Activated T-cell treated with anti-CD3 and anti-CD28 coated beads, Interleukin-2, amount 50 U/mL, for 24 hours (primary cell): Measurements from ENCODE around the gene CCDC12.

Source experiments
- DNase-seq: peaks from one replicate; pipeline ENCODE4 v3.0.0-alpha.2; 2020
- H3K27ac Mint-ChIP-seq: 2 replicates; pipeline ENCODE4 v1.8.0; 2020; ENCODE audit warnings: mild to moderate bottlenecking, mixed read lengths
- H3K27me3 Mint-ChIP-seq: 2 replicates; pipeline ENCODE4 v1.8.0; 2020; ENCODE audit warnings: mixed read lengths
- H3K36me3 Mint-ChIP-seq: 2 replicates; pipeline ENCODE4 v1.8.0; 2020; ENCODE audit warnings: low read depth, mixed read lengths
- H3K4me1 Mint-ChIP-seq: 2 replicates; pipeline ENCODE4 v1.8.0; 2020; ENCODE audit warnings: low read depth, mixed read lengths
- H3K4me3 Mint-ChIP-seq: 2 replicates; pipeline ENCODE4 v1.8.0; 2020; ENCODE audit warnings: mild to moderate bottlenecking, moderate library complexity, mixed read lengths
- H3K9me3 Mint-ChIP-seq: 2 replicates; pipeline ENCODE4 v1.8.0; 2020; ENCODE audit warnings: mixed read lengths

Gene CCDC12

GRCh38 chr3:46897829-46898320 is 78.7 kb downstream of the CCDC12 start:
- peaks cover 41% of the 10 kb centered on the region for H3K27me3 Mint-ChIP-seq
- H3K4me3 Mint-ChIP-seq, result no peak overlapping the region
- no peak for DNase-seq
- H3K27ac Mint-ChIP-seq, result no peak overlapping the region
- H3K9me3 Mint-ChIP-seq, result no peaks in the 10 kb centered on the region
- no peaks in the 10 kb centered on the region for H3K36me3 Mint-ChIP-seq
- peaks cover 8% of the 10 kb centered on the region for H3K4me1 Mint-ChIP-seq

- H3K9me3 Mint-ChIP-seq, result no peaks in the 10 kb centered on the region
- peaks cover 16% of the 10 kb centered on the region for H3K4me1 Mint-ChIP-seq
- no peak overlapping the region for H3K27ac Mint-ChIP-seq
- no peaks in the 10 kb centered on the region for H3K36me3 Mint-ChIP-seq
- no peak overlapping the region for H3K4me3 Mint-ChIP-seq
- DNase-seq, result no peak
- H3K27me3 Mint-ChIP-seq, result peaks cover 50% of the 10 kb centered on the region
Measured at GRCh38 chr3:46897031-46897430, 79.5 kb downstream of the CCDC12 start.

- Mint-ChIP-seq H3K27me3 (peaks cover 56% of the 10 kb centered on the region), H3K27ac (no peak overlapping the region), H3K4me3 (no peak overlapping the region), H3K36me3 (no peaks in the 10 kb centered on the region), H3K9me3 (no peaks in the 10 kb centered on the region), H3K4me1 (peaks cover 17% of the 10 kb centered on the region)
- no peak for DNase-seq
Measured at GRCh38 chr3:46896386-46896785, 80.2 kb downstream of the CCDC12 start.

DNA sequence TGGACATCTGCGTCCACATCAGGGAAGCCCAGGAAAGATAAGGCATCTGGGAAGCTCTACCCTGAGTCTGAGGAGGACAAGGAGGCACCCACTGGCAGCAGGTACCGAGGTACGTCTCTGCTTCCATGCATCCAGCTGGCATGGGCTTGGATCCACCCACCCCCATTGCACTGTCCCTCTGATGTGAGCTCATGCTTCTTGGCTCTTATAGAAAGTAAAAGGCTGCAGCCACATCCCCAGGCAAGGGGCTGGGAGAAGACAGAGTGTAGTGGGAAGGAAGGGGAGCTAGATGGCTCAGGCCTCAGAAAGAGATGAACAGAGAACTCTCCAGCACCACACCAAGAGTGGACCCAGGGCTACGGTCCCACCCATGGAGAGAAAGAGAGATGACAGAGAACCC is 80.8 kb downstream of the CCDC12 start:
- DNase-seq, result no peak
- Mint-ChIP-seq H3K36me3 (no peaks in the 10 kb centered on the region), H3K4me1 (peaks cover 17% of the 10 kb centered on the region), H3K27ac (no peak overlapping the region), H3K27me3 (peaks cover 62% of the 10 kb centered on the region), H3K4me3 (no peak overlapping the region), H3K9me3 (no peaks in the 10 kb centered on the region)

DNA sequence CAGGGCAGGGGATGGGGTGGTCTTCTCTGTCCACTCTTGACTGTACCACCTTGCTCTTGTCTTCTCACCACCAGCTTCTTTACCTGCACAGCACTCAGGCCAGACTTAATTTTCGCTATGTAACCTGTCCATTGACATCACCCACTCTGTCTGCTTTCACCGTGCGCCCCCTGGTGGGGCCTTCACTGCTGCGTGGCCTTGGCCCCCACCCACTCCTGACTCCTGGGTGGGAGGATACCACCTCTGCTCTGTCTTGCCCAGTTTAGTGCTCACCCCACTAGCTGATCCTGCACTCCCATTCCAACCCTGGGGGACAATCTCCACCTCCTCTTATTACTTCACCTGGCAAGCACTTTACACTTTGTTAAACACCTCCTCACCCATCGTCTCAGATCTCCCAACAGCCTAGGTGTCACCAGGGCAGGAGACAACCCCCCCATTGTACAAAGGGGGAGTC is 81.3 kb downstream of the CCDC12 start:
- H3K36me3 Mint-ChIP-seq, result no peaks in the 10 kb centered on the region
- H3K4me1 Mint-ChIP-seq, result peaks cover 17% of the 10 kb centered on the region
- H3K27me3 Mint-ChIP-seq, result peaks cover 65% of the 10 kb centered on the region
- DNase-seq, result peak; percentile 86
- no peaks in the 10 kb centered on the region for H3K9me3 Mint-ChIP-seq
- no peak overlapping the region for H3K27ac Mint-ChIP-seq
- H3K4me3 Mint-ChIP-seq, result no peak overlapping the region

DNA sequence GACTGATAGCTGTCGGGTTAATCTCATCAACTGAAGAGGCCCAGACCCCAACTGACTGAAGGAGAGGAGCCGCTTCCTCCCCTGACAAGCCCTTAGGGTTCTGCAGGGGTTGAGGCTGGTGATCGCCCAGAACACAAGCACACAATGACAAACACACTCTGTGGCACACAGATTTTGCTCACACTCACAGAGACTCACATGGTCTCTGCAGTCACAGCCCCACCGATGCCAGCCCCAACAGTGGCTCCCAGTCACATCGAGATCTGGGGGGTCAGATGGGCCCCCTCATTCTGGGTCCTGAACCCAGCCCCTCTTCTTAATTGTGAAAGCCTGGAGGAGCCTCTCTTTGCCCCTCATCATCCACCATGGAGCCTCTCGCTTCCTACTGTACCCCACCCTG is 82.3 kb downstream of the CCDC12 start:
- H3K4me1 Mint-ChIP-seq, result peaks cover 16% of the 10 kb centered on the region
- H3K4me3 Mint-ChIP-seq, result no peak overlapping the region
- H3K9me3 Mint-ChIP-seq, result no peaks in the 10 kb centered on the region
- H3K27ac Mint-ChIP-seq, result no peak overlapping the region
- H3K27me3 Mint-ChIP-seq, result peaks cover 62% of the 10 kb centered on the region
- no peaks in the 10 kb centered on the region for H3K36me3 Mint-ChIP-seq
- DNase-seq, result no peak

DNA sequence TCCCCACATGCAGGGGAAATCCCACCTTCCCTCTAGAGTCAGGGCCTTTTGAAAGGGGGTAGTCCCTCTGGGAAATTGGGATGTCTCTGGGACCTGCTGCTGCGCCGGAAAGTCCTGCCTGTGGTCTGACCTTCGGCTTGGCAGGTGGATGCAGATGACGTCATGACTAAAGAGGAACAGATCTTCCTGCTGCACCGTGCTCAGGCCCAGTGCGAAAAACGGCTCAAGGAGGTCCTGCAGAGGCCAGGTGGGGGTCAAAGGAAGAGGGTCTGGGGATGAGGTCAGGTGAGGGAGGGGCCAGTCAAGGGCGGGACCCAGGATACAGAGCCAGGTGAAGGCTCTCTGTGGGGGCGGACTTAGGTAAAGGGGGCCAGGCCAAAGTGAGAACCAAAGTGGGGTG is 82.8 kb downstream of the CCDC12 start:
- H3K27me3 Mint-ChIP-seq, result peaks cover 57% of the 10 kb centered on the region
- H3K4me1 Mint-ChIP-seq, result peaks cover 13% of the 10 kb centered on the region
- DNase-seq, result no peak
- no peaks in the 10 kb centered on the region for H3K36me3 Mint-ChIP-seq
- no peaks in the 10 kb centered on the region for H3K9me3 Mint-ChIP-seq
- H3K27ac Mint-ChIP-seq, result no peak overlapping the region
- no peak overlapping the region for H3K4me3 Mint-ChIP-seq

DNA sequence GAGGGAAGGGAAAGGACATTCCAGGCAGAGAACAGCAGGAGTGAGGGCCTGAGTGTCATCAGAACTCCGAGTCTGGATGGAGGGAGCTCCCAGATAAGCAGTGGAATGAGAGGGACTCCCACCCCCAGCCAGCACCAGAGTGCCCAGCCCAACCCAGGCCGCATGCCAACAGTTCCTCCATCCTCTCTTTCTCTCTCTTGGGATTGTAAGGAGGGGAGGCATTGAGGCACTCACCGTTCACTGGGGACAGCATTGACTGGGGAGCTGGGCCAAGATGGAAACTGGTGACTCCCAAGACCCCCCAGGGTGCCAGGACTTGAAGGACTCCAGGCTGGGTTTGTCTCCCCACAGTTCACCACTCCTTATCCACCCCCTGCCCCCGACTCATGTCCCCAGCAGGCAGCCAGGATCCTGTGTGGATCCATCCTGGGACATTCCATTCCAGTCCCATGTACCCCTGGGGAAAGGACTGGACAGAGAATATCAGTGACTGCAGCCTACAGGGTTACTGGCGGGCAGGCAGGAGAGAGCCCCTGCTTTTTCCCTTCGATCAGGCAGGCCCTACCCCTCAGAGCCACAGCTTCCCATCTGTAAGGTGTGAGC is 83.3 kb downstream of the CCDC12 start:
- Mint-ChIP-seq H3K27me3 (peaks cover 54% of the 10 kb centered on the region), H3K4me3 (no peak overlapping the region), H3K36me3 (no peaks in the 10 kb centered on the region), H3K27ac (no peak overlapping the region), H3K9me3 (no peaks in the 10 kb centered on the region), H3K4me1 (peaks cover 13% of the 10 kb centered on the region)
- no peak for DNase-seq

GRCh38 chr3:46892285-46893145 is 84.0 kb downstream of the CCDC12 start:
- H3K27ac Mint-ChIP-seq, result no peak overlapping the region

GRCh38 chr3:46891132-46891531 is 85.4 kb downstream of the CCDC12 start:
- Mint-ChIP-seq H3K4me3 (no peak overlapping the region), H3K27ac (no peak overlapping the region), H3K36me3 (no peaks in the 10 kb centered on the region), H3K27me3 (peaks cover 51% of the 10 kb centered on the region), H3K4me1 (peaks cover 9% of the 10 kb centered on the region), H3K9me3 (no peaks in the 10 kb centered on the region)
- no peak for DNase-seq

More at GRCh38 chr3:46892285-46893145, 84.0 kb downstream of the CCDC12 start:
- peak overlapping the region; percentile 57 for H3K4me3 Mint-ChIP-seq
- peaks cover 48% of the 10 kb centered on the region for H3K27me3 Mint-ChIP-seq
- DNase-seq, result no peak
- H3K36me3 Mint-ChIP-seq, result no peaks in the 10 kb centered on the region
- H3K4me1 Mint-ChIP-seq, result peaks cover 9% of the 10 kb centered on the region
- no peaks in the 10 kb centered on the region for H3K9me3 Mint-ChIP-seq

DNA sequence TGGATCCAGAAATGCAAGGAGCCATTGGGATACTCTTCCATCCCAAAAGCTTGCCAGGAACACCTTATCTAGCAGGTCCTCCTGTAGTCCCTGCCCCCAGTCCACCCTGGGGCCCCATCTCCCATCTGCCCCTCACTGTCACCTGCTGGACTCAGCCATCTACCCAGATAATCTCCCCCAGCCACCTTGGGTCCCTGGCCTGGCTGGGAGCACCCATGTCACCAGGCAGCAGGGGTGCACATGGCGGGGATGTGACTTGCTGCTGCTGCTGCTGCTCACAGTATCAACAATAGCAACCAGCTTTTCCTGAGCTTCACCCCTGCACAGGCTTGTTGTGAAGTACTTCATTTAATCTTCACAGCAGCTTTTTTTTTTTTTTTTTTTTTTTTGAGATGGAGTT is 86.4 kb downstream of the CCDC12 start:
- Mint-ChIP-seq H3K9me3 (no peaks in the 10 kb centered on the region), H3K27me3 (peaks cover 53% of the 10 kb centered on the region), H3K36me3 (no peaks in the 10 kb centered on the region), H3K27ac (no peak overlapping the region), H3K4me1 (peaks cover 9% of the 10 kb centered on the region), H3K4me3 (no peak overlapping the region)
- no peak for DNase-seq

GRCh38 chr3:46889381-46890110 is 87.0 kb downstream of the CCDC12 start:
- Mint-ChIP-seq H3K27me3 (peaks cover 56% of the 10 kb centered on the region), H3K27ac (no peak overlapping the region), H3K9me3 (no peaks in the 10 kb centered on the region), H3K4me3 (no peak overlapping the region), H3K36me3 (no peaks in the 10 kb centered on the region), H3K4me1 (peaks cover 9% of the 10 kb centered on the region)
- DNase-seq, result no peak

DNA sequence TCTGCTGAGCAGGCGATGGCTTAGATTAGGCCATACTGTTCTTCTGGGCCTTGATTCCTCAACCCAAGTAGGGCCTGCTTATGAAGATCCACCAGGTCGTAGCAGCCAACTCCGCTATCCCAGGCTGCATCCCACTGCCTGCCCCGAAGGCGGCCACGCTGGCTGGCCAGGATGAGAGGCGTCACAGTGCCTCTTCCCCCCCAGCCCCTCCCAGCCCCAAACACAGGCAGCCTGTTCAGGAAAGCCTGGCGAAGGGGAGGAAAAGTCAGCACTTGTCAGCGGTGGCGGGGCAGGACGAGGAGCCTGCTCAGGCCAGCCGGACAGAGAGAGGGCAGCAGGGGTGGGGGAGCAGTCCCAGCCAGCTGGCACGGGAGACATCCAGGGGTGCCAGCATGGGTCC is 87.8 kb downstream of the CCDC12 start:
- H3K36me3 Mint-ChIP-seq, result no peaks in the 10 kb centered on the region
- H3K27ac Mint-ChIP-seq, result no peak overlapping the region
- peaks cover 57% of the 10 kb centered on the region for H3K27me3 Mint-ChIP-seq
- peaks cover 9% of the 10 kb centered on the region for H3K4me1 Mint-ChIP-seq
- H3K9me3 Mint-ChIP-seq, result no peaks in the 10 kb centered on the region
- no peak overlapping the region for H3K4me3 Mint-ChIP-seq
- no peak for DNase-seq

GRCh38 chr3:46887980-46888494 is 88.5 kb downstream of the CCDC12 start:
- Mint-ChIP-seq H3K27ac (no peak overlapping the region), H3K9me3 (no peaks in the 10 kb centered on the region), H3K4me3 (no peak overlapping the region), H3K27me3 (peaks cover 53% of the 10 kb centered on the region), H3K4me1 (peaks cover 9% of the 10 kb centered on the region), H3K36me3 (no peaks in the 10 kb centered on the region)
- no peak for DNase-seq
